GM21381 (cell line): Measurements from ENCODE around the gene COMMD1.
A peak's percentile ranks its signal among the peaks of the same experiment; 100 is the strongest.
"Not testable (repeated sequence)": the region's sequence is repeated elsewhere in the genome, so short reads cannot be mapped to it uniquely, and the experiment has no call there.

Experiments
- ATAC-seq: cut with Tn5 transposase; IDR thresholded peaks from one replicate; pipeline ENCODE4 v1.9.1; 2021; ENCODE audit warnings: mild to moderate bottlenecking, moderate library complexity; ENCODE audit not compliant: unreplicated experiment

Gene COMMD1

GRCh38 chr2:62065243-62065642 lies 159.8 kb downstream of the COMMD1 start:
- ATAC-seq: no peak

DNA sequence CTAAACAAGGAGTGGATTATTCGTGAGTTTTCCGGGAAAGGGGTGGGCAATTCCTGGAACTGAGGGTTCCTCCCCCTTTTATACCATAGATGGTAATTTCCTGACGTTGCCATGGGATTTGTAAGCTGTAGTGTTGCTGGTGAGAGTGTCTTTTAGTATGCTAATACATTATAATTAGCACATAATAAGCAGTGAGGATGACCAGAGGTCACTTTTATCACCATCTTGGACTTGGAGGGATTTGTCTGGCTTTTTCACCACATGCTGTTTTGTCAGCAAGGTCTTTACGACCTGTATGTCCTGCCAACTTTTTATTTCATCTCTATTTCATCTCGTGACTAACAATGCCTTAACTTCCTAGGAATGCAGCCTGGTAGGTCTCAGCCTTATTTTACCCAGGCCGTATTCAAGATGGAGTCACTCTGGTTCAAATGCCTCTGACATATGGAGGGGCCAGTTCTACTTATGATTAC lies 165.7 kb downstream of the COMMD1 start:
- ATAC-seq: no peak

GRCh38 chr2:62071760-62072680 lies 166.5 kb downstream of the COMMD1 start:
- ATAC-seq: no peak

DNA sequence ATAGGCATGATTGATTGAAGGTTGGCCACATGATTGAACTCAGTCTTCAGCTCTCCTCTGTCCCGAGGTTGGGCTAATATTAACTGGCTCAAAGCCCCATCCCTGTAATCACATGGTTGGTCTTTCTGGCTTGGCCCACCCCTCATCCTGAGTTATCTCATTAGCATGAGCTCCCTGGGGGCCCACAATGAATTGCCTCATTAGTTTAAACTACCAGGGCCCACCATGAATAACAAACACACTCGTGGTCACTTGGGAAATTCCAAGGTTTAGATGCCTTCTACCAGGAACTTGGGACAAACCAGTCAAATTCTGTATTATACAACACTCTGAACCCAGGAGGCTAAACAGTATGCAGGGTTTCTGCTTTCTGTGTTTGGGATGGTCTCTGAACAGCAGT lies 168.8 kb downstream of the COMMD1 start:
- ATAC-seq: no peak

- ATAC-seq: no peak
Observed at GRCh38 chr2:62076980-62077638, 171.6 kb downstream of the COMMD1 start.

DNA sequence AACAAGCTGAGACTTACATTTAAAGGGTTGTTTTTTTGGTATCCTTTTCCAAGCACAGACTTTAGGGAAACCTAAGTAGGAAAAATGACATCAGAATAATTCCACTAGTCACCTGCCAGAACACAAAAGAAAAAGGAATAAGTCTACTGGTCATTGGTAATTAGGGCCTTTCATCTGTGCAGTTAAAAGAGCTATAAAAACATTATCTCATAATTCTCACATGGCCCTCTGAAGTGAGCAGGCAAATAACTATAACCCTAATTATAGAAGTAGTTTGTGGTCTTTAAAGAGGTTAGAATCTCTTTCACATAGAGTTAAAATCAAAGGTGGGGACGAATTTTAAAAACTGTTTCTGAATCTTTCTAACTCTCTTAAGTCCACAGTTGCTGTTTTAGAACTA lies 179.3 kb downstream of the COMMD1 start:
- no peak for ATAC-seq

DNA sequence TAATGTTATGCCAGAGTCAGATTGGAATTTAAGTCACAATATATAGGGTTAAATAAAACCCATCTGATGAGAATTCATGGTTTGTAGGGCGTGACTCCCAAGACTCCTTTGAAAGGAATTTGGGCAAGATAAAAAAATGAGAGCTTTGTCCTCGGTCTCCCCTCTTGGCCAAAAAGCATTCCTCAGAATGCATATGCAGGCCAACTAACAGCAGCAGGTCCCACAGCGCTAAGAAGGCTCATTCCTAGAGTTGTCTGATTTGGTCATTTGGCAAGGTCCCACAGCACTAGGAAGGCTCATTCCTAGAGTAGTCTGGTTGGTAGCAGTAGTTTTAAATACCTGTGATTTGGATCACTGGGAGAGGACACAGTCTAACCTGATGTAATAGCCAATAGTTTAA lies 184.2 kb downstream of the COMMD1 start:
- no peak for ATAC-seq

GRCh38 chr2:62091471-62091870 lies 186.0 kb downstream of the COMMD1 start:
- ATAC-seq: no peak

DNA sequence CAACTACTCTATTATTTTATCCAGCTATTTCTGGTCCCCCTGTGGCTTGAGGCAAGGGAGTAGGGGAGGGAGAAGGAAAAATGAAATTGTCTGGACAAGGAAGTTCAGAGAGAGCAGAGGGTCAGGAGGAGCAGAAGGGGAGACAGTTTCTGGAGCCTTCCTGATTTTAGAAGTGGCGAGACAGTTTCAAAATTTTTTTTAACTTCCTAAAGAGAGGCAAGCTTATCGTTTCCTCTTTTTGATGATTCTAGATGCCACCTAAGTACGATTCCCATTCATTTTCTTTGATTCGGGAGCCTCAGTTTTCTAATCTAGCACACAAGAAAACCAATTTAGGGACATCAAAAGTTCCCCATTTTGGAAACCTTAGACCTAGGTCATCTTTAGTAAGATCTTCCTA lies 193.6 kb downstream of the COMMD1 start:
- ATAC-seq: peak; percentile 8

DNA sequence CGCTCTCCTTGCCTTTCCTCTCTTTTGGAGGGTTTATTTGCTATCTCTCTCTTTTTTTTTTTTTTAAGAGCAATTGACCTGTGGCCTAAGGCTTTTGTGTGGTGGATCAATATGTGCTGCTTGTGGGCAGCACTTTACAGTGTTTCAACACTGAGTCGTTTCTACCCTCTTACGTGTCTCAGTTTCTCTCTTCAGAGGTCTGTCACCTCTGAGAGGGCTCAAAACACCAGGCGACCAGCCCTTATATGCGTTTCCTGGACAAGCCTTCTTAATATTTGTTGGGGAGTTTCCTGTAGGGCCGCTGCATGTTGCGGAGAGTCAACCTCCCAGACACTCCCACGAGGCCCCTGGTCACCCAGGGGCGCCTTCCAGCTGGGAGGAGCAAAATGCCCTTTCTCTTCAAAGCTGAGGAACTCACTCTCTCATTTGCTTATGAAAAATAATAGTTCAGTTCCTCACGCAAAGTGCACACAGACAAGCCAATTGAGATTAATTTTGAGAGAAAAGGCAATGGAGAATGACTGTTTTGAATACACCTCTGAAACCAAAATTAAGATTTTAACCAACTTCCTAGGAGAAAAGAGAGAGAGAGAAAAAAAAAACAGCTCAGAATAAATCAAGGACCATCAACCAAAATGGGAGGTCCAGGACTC lies 194.2 kb downstream of the COMMD1 start:
- ATAC-seq: peak; percentile 87

DNA sequence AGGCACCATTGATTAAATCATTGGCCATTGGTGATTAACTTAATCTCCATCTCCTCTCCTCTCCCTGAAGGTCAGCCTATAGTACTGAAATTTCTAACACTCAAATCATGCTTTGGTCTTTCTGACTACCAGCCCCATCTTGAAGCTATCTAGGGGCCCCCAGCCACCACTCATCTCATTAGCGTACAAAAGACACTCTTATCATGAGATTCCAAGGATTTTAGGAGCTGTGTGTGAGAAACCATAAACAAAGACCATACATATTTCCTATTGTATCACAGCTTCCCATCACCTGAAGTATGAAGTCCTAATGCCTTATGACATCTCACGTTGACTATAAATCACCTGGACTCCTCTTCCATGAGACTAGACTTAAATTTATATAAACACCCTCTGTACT lies 196.4 kb downstream of the COMMD1 start:
- ATAC-seq: no peak

DNA sequence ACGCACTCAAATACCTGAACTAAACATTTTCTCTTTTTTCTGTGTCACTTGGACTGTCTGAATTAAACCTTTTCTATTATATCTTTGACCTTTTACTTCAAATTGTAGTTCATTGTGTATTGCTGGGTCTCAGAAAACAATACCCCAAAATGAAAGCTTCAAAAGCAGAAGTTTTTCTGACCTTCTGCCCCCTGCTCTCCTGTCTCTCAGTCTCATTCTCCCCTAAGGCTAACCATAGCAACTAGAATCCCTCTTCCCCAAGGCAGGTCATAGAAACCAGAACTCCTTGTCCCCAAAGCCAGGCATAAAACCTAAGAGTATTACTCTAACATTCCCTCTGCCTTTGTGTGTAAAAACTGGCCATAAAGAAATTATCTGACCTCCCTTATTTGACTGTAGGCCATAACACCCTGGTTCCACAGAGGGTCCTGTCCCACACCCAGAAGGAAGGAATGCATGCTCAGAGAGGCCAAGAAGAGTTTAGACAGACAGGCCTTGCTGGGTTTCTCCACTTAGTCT lies 197.0 kb downstream of the COMMD1 start:
- no peak for ATAC-seq

- ATAC-seq: no peak
Observed at GRCh38 chr2:62109554-62109953, 204.1 kb downstream of the COMMD1 start.

DNA sequence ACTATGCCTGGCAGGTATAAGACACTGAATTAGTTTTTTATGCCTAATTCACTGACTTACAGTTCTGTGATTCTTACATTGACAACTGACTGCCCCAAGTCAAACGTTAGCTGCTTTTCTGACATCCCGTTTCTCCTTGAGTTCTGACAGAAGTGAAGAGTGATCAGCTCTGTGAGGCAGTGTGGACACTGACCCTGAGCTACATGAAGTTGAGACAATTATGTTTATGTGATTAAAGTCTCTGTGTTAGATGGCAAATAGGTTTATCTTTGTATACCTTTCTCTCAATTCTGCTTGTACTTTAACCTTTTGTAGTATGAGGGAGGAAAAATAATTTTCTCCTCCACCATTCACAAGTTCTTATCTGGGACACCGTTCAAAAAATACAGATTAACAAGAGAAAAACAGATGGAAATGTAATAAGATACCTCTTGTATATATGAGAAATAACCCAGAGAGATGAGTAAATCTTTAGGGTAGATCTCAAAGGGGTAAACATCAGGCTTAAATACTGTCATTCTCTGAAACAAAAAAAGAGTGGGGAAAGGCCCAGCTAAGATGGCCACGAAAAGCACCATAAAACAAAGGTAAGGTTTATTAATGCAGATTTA lies 205.0 kb downstream of the COMMD1 start:
- no peak for ATAC-seq

DNA sequence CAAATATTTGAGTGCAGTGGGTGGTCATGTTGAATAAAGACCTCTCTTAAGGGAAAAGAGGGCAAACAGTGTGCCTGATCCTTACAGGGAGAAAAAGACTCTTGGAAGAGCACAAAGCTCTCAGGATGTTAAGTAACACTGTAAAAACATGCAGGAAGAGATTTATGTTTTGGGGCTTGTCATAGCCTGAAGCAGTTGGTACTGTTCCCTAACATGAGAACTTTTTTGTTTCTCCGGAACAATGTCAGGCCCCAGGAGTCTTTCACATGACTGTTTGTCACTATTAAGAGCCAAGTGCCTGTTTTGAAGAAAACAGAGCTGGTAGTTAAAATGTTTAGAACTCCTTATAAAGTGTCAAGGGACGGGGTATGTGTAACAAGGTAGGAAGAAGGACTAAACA lies 206.7 kb downstream of the COMMD1 start:
- ATAC-seq: no peak

DNA sequence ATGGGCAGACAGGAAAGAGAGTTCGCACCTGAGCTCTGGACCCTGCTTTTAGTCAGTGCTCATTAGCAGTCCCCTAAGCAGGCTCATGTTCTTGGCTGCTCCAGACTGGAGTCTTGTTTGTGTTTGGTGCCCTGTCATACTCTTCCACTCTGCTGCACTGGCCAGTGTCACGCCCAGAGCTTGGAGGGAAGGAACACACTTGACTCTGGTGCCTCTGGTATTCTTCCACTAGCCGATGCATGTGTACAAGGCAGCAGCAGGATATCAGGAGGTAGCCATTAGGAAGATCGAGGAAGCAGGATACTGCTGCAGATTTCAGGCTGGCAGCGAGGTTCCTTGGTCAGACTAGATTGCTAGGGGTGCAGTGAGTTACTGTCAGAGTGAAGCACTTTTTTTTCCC lies 209.1 kb downstream of the COMMD1 start:
- no peak for ATAC-seq

- ATAC-seq: no peak
Observed at GRCh38 chr2:62116983-62117382, 211.5 kb downstream of the COMMD1 start.

- no peak for ATAC-seq
Observed at GRCh38 chr2:62118160-62118559, 212.7 kb downstream of the COMMD1 start.

- no peak for ATAC-seq
Observed at GRCh38 chr2:62119311-62119974, 214.0 kb downstream of the COMMD1 start.

DNA sequence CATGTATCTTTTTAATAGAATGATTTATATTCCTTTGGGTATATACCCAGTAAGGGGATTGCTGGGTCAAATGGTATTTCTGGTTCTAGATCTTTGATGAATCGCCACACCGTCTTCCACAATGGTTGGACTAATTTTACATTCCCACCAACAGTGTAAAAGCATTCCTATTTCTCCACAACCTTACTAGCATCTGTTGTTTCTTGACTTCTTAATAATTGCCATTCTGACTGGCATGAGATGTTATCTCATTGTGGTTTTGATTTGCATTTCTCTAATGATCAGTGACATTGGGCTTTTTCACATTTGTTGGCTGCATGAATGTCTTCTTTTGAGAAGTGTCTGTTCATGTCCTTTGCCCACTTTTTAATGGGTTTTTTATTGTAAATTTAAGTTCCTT lies 220.8 kb downstream of the COMMD1 start:
- not testable (repeated sequence) for ATAC-seq
